ENCODE measurements around the gene CSMD2.

CSMD2 gene

DNA sequence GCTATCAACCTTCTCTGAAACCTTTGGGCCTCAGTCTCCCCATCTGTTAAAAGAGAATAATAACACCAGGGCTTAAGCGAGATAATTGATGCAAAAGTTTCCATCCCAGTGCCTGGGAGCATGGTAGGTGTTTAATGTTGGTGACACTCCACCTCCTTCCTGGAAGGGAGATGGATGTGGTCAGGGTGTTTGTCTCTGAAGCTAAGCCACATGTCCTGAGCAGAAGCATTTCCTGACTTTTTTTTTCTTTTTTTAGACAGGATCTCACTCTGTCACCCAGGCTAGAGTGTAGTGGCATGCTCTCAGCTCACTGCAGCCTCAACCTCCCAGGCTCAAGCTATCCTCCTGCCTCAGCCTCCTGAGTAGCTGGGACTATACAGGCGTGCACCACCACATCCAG lies 373.8 kb downstream of the CSMD2 start:
- DNase-seq: no peak

DNA sequence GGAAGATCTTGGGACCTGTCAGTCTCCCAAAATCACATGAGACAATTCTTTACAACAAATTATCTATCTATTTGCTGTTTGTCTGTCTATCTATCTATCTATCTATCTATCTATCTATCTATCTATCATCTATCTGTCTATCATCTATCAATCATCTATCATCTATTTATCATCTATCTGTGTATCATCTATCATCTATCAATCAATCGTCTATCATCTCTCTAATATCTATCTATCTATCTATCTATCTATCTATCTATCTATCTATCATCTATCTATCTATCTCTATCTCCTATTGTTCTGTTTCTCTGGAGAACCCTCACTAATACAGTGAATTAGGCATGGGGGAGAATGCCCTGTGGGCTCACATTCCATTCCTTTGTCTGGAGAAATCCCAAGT lies 374.5 kb downstream of the CSMD2 start:
- DNase-seq: no peak

DNA sequence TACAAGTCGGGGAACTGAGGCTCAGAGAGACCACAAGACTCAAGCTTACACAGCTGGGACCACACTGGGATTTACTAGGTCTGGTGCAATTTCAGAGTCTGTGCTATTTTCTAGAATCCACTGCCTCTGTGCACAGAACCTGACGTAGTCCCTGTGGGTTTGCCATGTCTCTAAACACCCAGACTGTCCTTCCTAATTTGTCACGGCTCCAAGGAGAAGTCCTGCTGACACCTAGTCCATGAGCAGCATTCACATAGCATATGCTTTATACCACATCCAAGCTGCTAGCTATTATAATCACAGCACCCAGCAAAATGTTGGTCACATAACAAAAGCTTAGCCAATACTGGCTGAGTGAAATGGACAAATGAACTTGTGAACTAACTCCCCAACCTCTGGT lies 380.2 kb downstream of the CSMD2 start:
- no peak for DNase-seq

DNA sequence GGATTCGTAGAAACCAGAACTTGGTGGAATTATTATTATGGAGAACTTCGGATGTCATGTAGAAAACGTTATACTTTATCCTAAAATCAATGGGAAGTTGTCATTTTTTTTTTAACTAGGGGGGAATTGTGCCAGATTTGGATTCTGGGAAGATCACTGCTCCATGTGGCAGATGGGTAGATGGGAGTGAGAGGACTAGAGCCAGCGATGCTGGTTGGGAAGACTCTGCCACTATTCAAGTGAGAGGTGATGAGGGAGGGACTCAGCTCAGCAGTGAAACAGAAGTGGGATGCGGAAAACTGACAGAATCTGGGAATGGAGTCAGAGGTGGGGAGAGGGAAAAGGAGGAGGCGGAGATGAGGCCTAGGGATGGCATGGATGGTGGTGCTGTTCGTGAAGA lies 382.3 kb downstream of the CSMD2 start:
- DNase-seq: no peak

DNA sequence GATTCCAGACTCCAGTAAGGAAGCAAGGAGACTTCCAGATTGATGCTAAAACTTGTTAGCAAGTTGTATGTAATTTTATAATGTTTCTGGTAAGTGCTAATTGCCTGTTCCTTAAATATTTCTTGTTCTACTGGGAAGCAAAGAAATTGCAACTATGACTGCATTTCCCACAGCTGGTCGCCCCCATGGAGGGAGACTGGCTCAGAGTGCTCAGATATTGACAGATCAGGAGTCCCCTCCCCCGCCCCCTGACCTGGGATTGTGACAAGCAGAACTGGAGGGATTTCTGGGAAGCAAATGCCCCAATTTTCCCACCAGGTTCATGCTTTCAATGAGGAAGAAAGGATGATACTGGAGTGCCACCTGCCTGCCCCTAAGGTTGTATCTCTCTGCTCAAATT lies 383.4 kb downstream of the CSMD2 start:
- no peak for DNase-seq

DNA sequence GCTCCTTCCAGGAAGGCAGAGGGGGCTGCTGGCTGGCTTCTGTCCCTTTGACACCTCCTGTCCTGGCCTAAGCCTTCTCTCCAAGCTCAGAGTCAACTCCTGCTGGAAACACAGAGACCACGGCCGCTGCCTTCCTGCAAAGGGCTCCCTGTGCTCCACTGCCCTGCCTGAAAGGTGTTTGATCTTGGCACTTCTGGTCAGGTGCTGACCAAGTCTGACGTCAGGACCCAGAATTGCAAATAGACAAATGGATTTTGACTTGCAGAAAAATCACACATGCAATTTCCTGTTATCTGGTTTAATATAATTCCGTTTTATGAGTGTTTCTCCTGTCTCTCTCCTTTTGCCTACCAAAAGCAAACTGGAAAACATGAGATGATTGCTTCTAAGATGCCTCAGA lies 387.7 kb downstream of the CSMD2 start:
- DNase-seq: no peak

DNA sequence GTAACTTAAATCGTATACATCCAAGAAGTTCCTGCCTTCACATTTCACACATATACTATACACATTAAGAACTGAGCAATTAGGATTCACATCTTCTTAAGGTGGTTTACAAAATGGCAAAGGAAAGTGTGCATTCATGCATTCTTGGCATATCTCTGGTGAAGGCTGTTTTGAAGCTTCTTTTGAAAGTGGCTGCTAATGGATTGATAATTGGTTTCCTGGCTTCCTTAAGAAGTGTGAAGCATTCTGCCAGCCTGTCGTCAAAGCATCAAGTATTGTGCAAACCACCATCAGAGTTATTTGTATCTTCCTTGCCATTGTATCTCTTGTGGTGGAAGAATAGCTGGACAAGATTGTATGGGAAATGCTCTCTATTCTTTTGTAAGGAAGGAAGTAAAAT lies 396.2 kb downstream of the CSMD2 start:
- DNase-seq: no peak

DNA sequence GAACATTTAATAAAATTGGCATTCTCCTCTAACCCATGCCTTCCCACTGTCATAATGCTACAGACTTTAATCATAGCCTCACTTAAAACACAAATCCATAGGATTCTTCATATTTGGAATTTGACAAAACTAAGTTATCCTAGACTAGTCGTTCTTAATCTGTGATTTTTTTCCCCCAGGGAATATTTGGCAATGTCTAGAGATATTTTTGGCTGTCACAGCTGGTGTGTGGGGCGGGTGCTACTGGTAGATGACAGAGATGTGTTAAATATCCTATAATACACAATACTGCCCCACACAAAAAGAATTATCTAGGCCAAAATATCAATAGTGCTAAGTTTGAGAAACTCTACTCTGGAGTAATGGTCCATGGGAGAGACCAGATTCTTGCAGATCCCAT lies 396.9 kb downstream of the CSMD2 start:
- no peak for DNase-seq

DNA sequence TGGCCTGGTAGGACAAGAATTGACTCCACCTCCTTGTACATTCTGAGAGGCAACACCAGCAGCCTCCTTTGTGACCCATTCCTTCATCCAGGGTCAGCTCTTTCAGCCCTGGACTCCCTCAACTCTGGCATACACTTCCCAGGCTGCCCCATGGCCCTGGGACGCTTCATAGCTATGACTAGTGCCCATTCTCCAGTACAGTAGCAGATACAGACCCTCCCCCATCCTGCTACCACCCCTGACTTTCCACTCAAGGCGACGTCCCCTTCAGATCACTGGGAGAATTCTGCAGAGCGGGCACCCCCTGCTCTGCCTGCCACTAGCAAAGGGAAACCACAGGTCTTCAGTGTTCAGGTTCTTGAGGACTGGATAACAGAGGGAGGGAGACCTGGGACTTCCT lies 400.9 kb downstream of the CSMD2 start:
- DNase-seq: no peak

DNA sequence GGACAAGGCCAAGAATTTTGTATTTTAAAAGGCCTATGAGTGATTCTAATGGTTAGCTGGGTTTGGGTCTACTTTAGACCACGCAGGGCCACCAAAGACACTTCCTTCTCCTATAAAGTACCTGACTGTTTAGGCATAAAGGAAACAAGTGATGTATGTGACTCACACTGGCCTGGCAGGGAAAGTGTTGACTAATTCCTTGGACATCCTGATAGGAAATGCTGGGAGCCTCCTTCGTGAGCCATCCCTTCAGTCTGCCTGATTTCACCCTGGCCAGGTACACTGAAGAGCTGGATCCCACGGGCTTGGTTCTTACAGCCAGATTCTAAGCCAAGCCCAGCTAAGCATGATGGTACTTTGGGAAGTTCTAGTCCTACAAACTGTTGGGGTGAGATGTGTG lies 401.6 kb downstream of the CSMD2 start:
- no peak for DNase-seq

DNA sequence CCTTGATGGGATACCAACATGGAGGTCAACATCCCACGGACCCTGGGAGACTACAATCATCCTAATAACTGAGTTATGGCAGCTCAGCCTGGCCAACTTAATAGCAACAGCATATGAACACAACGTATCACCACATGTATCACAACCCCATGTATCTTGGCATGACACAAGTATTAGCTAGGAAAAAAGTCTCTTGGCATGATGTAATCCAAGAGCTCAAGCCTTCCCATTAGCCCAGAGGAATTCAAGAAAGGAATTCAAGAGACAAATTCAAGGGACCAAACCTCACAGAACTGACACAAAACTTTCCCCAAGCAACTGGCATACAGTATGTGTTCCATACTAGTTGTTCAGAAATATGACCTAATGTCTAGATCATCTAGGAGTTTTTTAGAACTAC lies 402.1 kb downstream of the CSMD2 start:
- DNase-seq: no peak

DNA sequence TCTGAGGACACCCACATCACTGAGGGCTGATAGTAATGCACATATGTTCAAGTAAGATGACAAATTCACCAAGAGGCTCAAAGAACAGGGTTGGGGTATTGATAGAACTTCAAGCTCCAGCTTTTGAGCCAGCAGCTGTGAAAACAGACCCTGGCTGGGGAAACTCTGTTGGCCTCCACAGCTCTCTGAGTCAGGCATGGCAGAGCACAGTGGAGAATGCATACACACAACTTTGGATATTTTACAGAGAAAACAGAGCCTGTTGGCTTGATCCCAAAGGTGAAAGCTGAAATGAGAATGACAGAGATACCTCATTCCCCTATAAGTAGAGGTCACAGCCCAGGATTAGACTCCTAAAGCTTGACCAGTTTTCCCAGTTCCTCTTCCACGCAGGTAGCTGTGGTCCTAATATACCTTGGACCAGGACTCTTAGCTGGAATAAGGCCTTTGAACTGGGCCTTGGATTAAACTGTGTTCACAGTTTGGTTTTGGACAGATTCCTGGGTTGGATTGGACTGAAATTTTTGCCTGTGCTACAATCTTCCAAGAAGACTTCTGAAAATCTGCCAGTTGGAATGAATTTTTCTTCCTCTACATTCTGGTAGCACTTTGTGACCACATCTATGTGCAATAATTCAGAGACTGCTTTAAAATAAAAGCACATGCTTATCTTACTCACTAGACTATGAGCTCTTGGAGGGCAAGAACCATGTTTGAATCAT lies 402.8 kb downstream of the CSMD2 start:
- no peak for DNase-seq

DNA sequence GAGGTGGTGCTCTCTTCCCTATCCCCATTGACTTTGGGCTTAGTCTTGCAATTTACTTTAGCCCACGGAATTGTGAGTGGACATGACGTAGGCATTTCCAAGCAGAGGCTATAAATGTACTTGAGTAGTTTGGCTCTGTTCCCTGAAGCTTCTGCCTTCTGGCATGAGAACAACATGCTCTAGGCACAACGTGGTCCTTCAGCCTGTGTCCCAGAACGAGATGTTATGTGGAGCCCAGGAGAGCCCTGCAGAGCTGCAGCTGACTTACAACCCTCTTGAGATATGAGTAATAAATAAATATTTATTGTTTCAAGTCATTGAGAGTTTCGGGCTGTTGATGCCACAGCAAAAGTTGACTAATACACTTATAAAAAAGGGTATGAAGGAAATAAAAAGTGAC lies 406.3 kb downstream of the CSMD2 start:
- DNase-seq: no peak

DNA sequence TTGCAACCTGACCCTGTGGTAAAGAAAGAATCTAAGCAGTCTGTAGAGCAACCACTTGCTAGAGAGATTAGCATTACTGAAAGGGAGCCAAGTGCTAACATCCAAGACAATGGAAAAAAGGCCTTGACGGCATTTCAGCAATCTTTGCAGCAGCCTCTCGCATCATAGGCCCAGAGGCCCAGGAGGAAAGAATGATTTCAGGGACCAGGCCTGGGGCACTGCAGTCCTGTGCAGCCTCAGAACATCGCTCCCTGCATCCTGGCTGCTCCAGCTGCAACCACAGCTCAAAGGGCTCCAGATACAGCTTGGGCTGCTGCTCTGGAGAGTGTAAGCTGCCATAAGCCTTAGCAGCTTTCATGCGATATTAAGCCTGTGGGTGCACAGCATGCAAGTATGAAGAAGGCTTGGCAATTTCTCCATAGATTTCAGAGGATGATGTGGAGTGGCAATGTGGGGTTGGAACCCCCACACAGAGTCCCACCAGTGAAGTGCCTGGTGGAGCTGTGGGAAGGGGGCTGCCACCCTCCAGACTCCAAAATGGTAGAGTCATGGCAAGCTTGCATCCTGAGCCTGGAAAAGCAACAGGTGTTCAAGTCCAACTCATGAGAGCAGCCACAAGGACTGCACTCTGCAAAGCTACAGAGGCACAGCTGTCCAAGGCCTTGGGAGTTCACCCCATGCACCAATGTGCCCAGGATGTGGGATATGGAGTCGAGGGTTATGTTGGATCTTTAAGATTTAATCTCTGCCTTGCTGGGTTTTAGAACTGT lies 411.8 kb downstream of the CSMD2 start:
- DNase-seq: no peak

DNA sequence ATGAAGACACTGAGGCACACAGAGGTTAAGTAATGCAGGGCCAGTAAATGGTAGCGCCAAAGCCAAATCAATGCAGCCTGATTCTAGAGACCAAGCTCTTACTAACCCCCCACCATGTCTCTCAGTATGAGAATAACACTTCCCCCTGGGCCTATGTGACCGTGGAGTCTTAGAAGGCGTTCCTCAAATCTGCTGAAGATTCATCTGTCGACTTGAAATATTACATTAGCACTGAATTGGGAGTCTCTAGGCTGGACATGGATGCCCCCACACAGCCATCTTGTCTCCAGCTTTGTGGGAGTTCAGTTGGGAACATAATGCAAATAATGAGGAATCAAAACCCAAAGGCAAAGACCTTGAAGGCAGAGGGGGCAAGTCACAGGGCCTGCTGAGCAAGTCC lies 419.1 kb downstream of the CSMD2 start:
- DNase-seq: no peak

DNA sequence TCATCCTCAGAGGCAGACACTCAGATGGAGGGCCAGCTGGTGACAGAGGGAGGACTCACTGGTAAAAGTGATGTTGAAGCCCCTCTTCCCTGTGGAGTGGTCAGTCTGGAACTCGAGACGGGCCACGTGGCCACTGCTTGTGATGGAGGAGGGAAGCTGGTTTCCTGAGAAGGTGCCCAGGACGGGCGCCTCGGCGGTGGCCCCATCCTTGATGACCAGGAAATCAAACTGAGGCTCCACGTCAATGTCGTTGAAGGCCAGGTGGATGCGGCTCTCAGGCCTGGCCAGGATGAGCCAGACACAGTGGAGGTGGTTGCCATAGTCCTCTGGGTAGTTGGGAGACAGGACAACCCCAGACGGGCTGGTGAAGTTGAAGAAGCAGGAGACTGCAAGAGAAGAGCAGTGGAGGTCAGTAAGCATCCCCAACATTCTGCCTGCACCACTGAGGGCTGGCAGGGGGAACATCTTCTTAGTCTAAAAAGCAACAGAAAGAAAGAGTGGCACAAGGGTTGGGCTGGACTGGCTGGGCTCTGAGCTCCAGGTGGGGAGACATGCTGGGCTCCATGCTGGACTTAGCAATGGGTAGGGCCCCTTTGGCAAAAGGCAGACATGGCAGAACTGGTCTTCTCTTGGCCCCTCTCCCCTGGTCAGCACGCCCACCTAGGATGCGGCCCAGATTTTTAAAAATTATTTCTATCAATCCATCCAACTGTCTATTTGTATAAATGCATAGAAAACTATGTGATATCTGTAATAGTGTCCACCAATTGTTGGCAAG lies 421.6 kb downstream of the CSMD2 start:
- DNase-seq: no peak

DNA sequence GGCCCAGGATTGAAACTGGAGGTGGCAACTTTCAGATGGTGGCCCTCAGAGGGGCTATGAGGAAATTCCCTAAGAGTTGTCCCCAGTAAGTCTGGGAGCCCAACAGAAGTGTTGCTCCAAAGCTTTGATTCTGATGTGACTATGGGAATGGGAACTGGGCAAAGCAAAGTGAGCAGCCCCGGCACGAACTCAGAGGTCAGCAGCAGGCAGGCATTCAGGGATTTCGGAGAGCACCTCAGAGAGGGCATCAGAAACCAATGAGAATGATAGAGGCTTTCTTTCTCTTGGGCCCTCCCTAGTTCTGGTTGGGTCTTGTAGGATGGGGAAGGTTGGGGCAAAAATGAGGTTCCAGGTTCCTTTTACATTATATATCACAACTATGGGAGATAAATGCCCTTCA lies 422.4 kb downstream of the CSMD2 start:
- no peak for DNase-seq

DNA sequence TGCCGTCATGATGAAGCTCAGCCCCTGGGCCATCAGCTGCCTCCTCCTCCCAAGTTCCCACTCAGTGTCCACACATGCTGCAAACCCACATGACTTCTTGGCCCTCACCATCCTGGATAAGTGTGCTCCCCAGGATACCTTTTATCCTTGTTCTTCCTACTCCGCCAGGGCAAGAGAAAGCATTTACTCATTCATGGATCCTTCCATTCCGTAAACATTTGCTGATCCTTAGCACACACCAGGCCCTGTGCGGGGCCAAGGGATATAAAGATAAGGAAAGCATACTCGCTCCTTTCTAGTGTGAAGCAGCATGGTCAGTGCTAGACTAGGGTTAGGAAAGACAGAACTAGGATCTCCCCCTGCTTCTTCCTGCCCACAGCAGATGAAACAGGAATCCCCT lies 423.3 kb downstream of the CSMD2 start:
- no peak for DNase-seq

DNA sequence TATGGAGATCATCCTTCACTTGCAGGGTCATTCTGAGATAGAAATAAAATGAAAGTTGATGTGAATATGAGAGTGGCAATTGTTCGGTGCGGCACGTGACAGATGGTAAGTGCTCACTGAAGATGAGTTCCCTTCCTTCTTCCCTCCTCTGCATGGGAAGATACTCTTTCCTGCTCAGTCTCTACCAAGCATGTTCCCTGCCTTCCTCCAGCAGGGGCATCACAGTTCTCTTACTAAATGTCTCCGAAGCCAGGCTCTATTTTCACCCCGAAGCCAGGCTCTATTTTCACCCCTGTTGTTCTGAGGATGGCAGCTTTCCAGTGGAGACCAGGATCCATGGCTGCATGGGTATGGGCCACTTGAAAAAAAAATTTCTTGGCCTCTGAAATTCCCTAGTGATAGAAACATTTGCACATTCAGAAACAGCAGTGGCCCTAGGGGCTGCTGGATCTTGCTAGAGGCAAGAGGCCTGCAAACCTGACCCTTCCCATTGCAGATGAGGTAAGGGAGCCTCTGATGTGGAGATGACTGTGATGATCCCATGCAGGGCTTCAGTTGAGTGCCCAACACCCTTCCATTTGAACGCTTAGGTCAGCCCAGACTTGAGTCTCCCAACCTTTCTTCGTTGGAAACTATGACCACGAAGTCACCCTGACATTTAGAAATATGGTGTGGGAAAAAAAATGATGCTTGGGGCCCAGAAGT lies 424.8 kb downstream of the CSMD2 start:
- no peak for DNase-seq

DNA sequence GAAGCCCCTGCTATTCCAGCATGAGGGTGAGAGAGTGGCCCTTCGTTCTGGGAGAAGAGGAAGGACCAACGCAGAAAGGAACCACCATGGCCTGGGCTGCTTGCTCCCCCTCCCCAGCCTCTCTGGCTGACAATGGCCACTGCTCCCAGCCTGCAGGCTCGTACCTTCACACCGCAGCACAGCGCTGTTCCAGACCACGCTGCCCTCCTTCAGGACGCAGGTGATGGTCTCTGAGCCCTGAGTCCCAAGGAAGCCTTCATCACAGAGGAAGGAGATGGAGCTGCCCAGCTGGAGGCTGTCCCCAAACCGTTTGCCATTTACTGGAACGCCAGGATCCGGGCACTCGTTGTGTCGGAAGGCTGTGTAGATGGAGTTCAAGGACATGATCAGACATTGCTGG lies 426.1 kb downstream of the CSMD2 start:
- no peak for DNase-seq

DNA sequence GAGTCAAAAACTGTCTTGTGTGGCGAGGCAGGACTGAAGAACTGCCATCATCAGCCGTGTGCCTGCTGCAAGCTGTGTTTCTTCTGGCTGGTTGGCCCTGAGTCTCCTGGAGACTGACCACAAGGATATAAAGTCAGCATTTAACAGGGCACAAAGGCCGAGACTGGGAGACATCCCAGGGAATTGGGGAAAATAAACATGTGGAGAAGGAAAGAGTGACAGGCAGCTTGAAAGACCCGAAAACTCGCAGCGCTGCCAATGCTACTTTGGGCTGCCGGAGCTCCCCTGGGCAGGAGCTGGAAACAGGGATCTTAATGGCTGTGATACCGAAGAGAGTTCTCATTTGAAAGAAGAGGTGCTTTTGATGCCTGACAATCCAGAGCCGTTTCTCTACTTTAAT lies 426.5 kb downstream of the CSMD2 start:
- DNase-seq: no peak

DNA sequence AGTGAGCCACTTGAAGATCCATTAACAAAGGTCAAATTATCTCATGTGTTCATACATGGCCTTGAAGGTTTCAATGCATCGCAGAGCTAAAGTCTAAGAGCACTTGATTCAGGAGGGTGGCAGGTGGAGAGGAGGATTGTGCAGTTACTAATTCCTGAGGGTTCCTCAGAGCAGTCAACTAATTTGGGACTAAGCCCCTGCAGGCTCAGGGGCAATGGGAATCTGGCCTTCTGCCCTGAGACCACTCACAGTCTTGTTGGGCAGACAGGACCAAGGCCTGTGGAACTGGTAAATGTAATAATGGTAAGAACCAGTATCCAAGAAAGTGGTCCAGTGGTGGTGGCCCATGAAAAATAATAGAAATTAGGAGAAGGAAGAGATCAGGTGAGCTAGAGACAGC lies 428.5 kb downstream of the CSMD2 start:
- DNase-seq: no peak

DNA sequence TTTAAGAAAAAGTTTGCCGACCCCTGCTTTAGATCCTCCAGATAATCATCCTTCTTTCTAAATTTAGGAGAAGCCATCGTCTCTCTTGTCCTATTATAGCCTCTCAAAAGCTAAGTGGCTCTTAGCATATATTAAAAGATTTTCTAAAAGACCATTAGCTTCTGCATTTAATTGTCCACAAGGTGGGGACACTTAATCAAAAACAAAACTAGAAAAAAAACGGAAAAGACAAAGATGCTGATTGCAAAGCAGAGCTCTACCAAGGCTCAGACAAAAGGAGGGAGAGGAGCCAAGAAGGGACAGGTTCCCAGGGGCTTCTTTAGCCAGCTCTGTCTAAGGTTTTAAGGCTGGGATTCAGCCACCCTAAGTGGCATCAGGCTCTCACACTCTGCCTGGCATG lies 429.4 kb downstream of the CSMD2 start:
- DNase-seq: no peak
